NT2/D1 (cell line): ENCODE measurements around the gene ICAM3.

ENCODE experiments used
- DNase-seq: peaks from one replicate; pipeline ENCODE4 v3.0.0-alpha.2; 2011; ENCODE audit warnings: low read depth, low spot score
- H3K27me3 ChIP-seq: 2 replicates; pipeline ENCODE4 v1.6.0; 2011; ENCODE audit warnings: mild to moderate bottlenecking; ENCODE audit not compliant: insufficient read length, insufficient read depth
- H3K36me3 ChIP-seq: 2 replicates; pipeline ENCODE4 v1.6.1; 2011; ENCODE audit warnings: mild to moderate bottlenecking, low read length, mixed read lengths; ENCODE audit not compliant: insufficient read depth, insufficient read length
- H3K4me1 ChIP-seq: 2 replicates; pipeline ENCODE4 v1.5.1; 2011; ENCODE audit not compliant: insufficient read depth, insufficient read length
- H3K4me3 ChIP-seq: 2 replicates; pipeline ENCODE4 v1.5.1; 2011; ENCODE audit warnings: low read depth; ENCODE audit not compliant: insufficient read length
- H3K9ac ChIP-seq: 2 replicates; pipeline ENCODE4 v1.6.0; 2011; ENCODE audit warnings: low read depth; ENCODE audit not compliant: insufficient read length
- H3K9me3 ChIP-seq: 2 replicates; pipeline ENCODE4 v1.5.1; 2011; ENCODE audit warnings: mild to moderate bottlenecking, low read length; ENCODE audit not compliant: insufficient read depth
- SUZ12 ChIP-seq: IDR thresholded peaks from 2 replicates; pipeline ENCODE4 v1.6.1; 2011; ENCODE audit not compliant: insufficient read length, insufficient read depth; ENCODE audit errors: extremely low read depth
- YY1 ChIP-seq: IDR thresholded peaks from 2 replicates; pipeline ENCODE4 v1.6.1; 2011; ENCODE audit not compliant: insufficient read length, insufficient read depth
- ZNF274 ChIP-seq: IDR thresholded peaks from 2 replicates; pipeline ENCODE4 v1.6.1; 2011; ENCODE audit warnings: mild to moderate bottlenecking, low read depth, low read length

Gene ICAM3

GRCh38 chr19:10316229-10317044, 23.0 kb downstream of the ICAM3 start:
- no peak overlapping the region for H3K4me3 ChIP-seq
- H3K27me3 ChIP-seq = no peaks in the 10 kb centered on the region
- H3K9ac ChIP-seq = peak overlapping the region; percentile 99
- DNase-seq = no peak
- TF ChIP-seq YY1 (no peak), SUZ12 (no peak), ZNF274 (no peak)
- H3K9me3 ChIP-seq = no peaks in the 10 kb centered on the region
- peaks cover 6% of the 10 kb centered on the region for H3K4me1 ChIP-seq
- peaks cover 66% of the 10 kb centered on the region for H3K36me3 ChIP-seq

GRCh38 chr19:10315335-10316214, 23.8 kb downstream of the ICAM3 start, which contains the start of gene FDX2:
Gene FDX2 (minus strand): TSS chr19:10316015. CDS start chr19:10315996, 19 bp downstream.
- peak; percentile 70 for DNase-seq
- H3K27me3 ChIP-seq = no peaks in the 10 kb centered on the region
- H3K9me3 ChIP-seq = no peaks in the 10 kb centered on the region
- peak within 1 kb of the TSS; percentile 99 for H3K9ac ChIP-seq
- peaks cover 63% of the 10 kb centered on the region for H3K36me3 ChIP-seq
- peaks cover 11% of the 10 kb centered on the region for H3K4me1 ChIP-seq
- H3K4me3 ChIP-seq = peak within 1 kb of the TSS; percentile 95
- TF ChIP-seq SUZ12 (no peak), ZNF274 (no peak), YY1 (peak; percentile 94)

- no peak within 1 kb of the TSS for H3K4me3 ChIP-seq
- H3K9me3 ChIP-seq = no peaks in the 10 kb centered on the region
- H3K4me1 ChIP-seq = peaks cover 13% of the 10 kb centered on the region
- H3K27me3 ChIP-seq = no peaks in the 10 kb centered on the region
- TF ChIP-seq SUZ12 (no peak), YY1 (no peak), ZNF274 (no peak)
- H3K36me3 ChIP-seq = peaks cover 59% of the 10 kb centered on the region
- H3K9ac ChIP-seq = no peak within 1 kb of the TSS
- DNase-seq = no peak
Observed at GRCh38 chr19:10309423-10309822, 30.0 kb downstream of the ICAM3 start, which contains the start of gene ZGLP1. Gene ZGLP1 (minus strand): TSS chr19:10309815.

- Histone ChIP-seq H3K9me3 (no peaks in the 10 kb centered on the region), H3K9ac (no peak overlapping the region), H3K36me3 (peaks cover 50% of the 10 kb centered on the region), H3K4me3 (no peak overlapping the region), H3K27me3 (no peaks in the 10 kb centered on the region), H3K4me1 (peaks cover 13% of the 10 kb centered on the region)
- TF ChIP-seq ZNF274 = no peak
- TF ChIP-seq SUZ12 = no peak
- TF ChIP-seq YY1 = no peak
- DNase-seq = no peak
Observed at GRCh38 chr19:10306327-10306726, 33.1 kb downstream of the ICAM3 start.

GRCh38 chr19:10305139-10305806, 34.2 kb downstream of the ICAM3 start:
- TF ChIP-seq ZNF274 = no peak
- TF ChIP-seq SUZ12 = no peak
- TF ChIP-seq YY1 = no peak
- H3K27me3 ChIP-seq = no peaks in the 10 kb centered on the region
- H3K9ac ChIP-seq = no peak overlapping the region
- H3K4me1 ChIP-seq = peaks cover 7% of the 10 kb centered on the region
- DNase-seq = no peak
- no peaks in the 10 kb centered on the region for H3K9me3 ChIP-seq
- H3K36me3 ChIP-seq = peaks cover 43% of the 10 kb centered on the region
- H3K4me3 ChIP-seq = no peak overlapping the region

GRCh38 chr19:10299545-10300458, 39.6 kb downstream of the ICAM3 start:
- TF ChIP-seq YY1 (no peak), SUZ12 (no peak), ZNF274 (no peak)
- peaks cover 21% of the 10 kb centered on the region for H3K27me3 ChIP-seq
- no peak overlapping the region for H3K9ac ChIP-seq
- no peaks in the 10 kb centered on the region for H3K9me3 ChIP-seq
- DNase-seq = no peak
- H3K4me3 ChIP-seq = no peak overlapping the region
- peaks cover 11% of the 10 kb centered on the region for H3K36me3 ChIP-seq
- peaks cover 12% of the 10 kb centered on the region for H3K4me1 ChIP-seq
